KMS-11 (cell line): ENCODE results near the gene VAT1L.

Experiments
- H2AFZ ChIP-seq: fragments of 200-600 bp; sonication (generic); 2 replicates; pipeline ENCODE4 v1.6.1; 2016; ENCODE audit warnings: antibody characterized with exemption, mixed run types, low read depth
- H3K27ac ChIP-seq: fragments of 200-600 bp; sonication (generic); 2 replicates; pipeline ENCODE4 v1.6.1; 2016; ENCODE audit warnings: mild to moderate bottlenecking, mixed run types
- H3K27me3 ChIP-seq: fragments of 200-600 bp; sonication (generic); 2 replicates; pipeline ENCODE4 v1.6.1; 2017; ENCODE audit warnings: mild to moderate bottlenecking, low read depth, mixed run types, moderate library complexity; ENCODE audit not compliant: insufficient read depth
- H3K36me3 ChIP-seq: fragments of 200-600 bp; sonication (generic); 2 replicates; pipeline ENCODE4 v1.6.1; 2017; ENCODE audit warnings: mild to moderate bottlenecking, mixed run types; ENCODE audit not compliant: insufficient read depth
- H3K4me1 ChIP-seq: fragments of 200-600 bp; sonication (generic); 2 replicates; pipeline ENCODE4 v1.6.1; 2016; ENCODE audit warnings: mild to moderate bottlenecking, low read depth, mixed run types; ENCODE audit not compliant: poor library complexity, severe bottlenecking
- H3K4me2 ChIP-seq: fragments of 200-600 bp; sonication (generic); 2 replicates; pipeline ENCODE4 v1.7.0; 2016; ENCODE audit warnings: mild to moderate bottlenecking, mixed run types
- H3K4me3 ChIP-seq: fragments of 200-600 bp; sonication (generic); IDR thresholded peaks from 2 replicates; pipeline ENCODE4 v1.6.1; 2017; ENCODE audit warnings: low read depth, low read length, mixed read lengths; ENCODE audit not compliant: insufficient read depth
- H3K79me2 ChIP-seq: fragments of 200-600 bp; sonication (generic); 2 replicates; pipeline ENCODE4 v1.6.1; 2016; ENCODE audit warnings: low read depth, mixed run types; ENCODE audit not compliant: insufficient read depth
- H3K9ac ChIP-seq: fragments of 200-600 bp; sonication (generic); 2 replicates; pipeline ENCODE4 v1.6.1; 2016; ENCODE audit warnings: mild to moderate bottlenecking, mixed run types
- H4K20me1 ChIP-seq: fragments of 200-600 bp; sonication (generic); 2 replicates; pipeline ENCODE4 v1.6.1; 2016; ENCODE audit warnings: mild to moderate bottlenecking, mixed run types; ENCODE audit not compliant: insufficient read depth
- TF ChIP-seq, protein P1 (sequence below): fragments of 200-600 bp; sonication (generic); conservative IDR thresholded peaks from 2 replicates; pipeline ENCODE4 v1.6.1; 2017; ENCODE audit warnings: low read depth, mild to moderate bottlenecking, antibody characterized with exemption, low read length, moderate library complexity, mixed read lengths

Gene VAT1L

DNA sequence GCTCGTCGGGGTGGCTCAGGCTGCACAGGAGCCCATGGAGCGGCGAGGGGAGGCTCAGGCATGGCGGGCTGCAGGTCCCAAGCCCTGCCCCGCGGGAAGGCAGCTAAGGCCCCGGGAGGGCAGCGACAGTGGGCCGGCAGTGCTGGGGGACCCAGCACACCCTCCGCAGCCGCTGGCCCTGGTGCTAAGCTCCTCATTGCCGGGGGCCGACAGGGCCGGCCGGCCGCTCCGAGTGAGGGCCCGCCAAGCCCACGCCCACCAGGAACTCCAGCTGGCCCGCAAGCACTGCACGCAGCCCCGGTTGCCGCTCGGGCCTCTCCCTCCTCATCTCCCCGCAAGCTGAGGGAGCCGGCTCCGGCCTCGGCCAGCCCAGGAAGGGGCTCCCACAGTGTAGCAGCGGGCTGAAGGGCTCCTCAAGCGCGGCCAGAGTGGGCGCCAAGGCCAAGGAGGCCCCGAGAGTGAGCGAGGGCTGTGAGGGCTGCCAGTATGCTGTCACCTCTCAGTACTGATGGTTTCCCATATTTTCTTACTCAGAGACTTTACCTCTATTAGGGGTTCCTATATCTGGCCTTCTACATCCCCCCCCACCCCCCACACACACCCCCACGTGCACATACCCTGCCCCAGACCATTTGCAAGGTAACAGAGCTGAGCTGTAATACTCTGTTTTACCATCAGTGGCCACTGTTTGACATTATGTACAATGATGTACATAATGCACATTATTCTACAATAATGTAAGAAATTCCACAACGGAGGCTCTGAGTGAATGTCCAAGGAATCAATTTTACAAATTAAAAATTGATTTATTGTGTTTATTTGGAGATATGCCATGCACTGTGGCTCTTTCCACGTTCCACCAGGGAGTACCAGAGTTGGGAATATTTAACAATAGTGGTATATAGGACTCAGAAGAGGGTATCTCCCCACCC lies 3.7 kb upstream of the VAT1L start:
- Histone ChIP-seq H3K27me3 (no peaks in the 10 kb centered on the region), H2AFZ (no peak overlapping the region), H3K4me1 (no peaks in the 10 kb centered on the region), H3K27ac (no peak overlapping the region), H3K79me2 (no peaks in the 10 kb centered on the region), H3K9ac (no peak overlapping the region), H3K36me3 (no peaks in the 10 kb centered on the region), H3K4me2 (no peak overlapping the region), H4K20me1 (no peaks in the 10 kb centered on the region), H3K4me3 (no peak overlapping the region)
- TF ChIP-seq, protein P1, sequence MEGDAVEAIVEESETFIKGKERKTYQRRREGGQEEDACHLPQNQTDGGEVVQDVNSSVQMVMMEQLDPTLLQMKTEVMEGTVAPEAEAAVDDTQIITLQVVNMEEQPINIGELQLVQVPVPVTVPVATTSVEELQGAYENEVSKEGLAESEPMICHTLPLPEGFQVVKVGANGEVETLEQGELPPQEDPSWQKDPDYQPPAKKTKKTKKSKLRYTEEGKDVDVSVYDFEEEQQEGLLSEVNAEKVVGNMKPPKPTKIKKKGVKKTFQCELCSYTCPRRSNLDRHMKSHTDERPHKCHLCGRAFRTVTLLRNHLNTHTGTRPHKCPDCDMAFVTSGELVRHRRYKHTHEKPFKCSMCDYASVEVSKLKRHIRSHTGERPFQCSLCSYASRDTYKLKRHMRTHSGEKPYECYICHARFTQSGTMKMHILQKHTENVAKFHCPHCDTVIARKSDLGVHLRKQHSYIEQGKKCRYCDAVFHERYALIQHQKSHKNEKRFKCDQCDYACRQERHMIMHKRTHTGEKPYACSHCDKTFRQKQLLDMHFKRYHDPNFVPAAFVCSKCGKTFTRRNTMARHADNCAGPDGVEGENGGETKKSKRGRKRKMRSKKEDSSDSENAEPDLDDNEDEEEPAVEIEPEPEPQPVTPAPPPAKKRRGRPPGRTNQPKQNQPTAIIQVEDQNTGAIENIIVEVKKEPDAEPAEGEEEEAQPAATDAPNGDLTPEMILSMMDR: peak; percentile 40; the same call in 1 of the 2 replicates

DNA sequence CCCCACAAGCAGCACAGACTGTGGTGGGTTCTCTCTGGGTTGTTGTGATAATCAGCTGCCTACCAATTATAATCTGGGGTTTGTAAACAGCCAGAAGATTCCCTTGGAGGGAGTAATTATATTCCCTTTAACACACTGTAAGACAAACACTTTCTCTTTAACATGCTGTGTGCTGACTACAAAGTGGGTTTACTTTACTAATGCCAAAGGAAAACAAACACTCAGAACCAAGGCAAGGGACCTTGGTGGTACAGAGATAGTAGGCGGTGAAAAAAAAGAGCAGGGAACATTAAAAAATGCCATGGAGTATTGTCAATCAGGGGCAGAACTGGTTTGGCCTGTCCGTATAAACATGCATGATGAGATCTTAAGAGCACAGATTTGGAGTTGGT lies 3.0 kb upstream of the VAT1L start:
- H3K36me3 ChIP-seq: no peaks in the 10 kb centered on the region
- no peaks in the 10 kb centered on the region for H3K27me3 ChIP-seq
- H3K79me2 ChIP-seq: no peaks in the 10 kb centered on the region
- no peak overlapping the region for H3K27ac ChIP-seq
- H3K4me3 ChIP-seq: no peak overlapping the region
- H2AFZ ChIP-seq: no peak overlapping the region
- no peak overlapping the region for H3K9ac ChIP-seq
- no peaks in the 10 kb centered on the region for H3K4me1 ChIP-seq
- H3K4me2 ChIP-seq: no peak overlapping the region
- TF ChIP-seq, protein P1: no peak
- H4K20me1 ChIP-seq: no peaks in the 10 kb centered on the region

DNA sequence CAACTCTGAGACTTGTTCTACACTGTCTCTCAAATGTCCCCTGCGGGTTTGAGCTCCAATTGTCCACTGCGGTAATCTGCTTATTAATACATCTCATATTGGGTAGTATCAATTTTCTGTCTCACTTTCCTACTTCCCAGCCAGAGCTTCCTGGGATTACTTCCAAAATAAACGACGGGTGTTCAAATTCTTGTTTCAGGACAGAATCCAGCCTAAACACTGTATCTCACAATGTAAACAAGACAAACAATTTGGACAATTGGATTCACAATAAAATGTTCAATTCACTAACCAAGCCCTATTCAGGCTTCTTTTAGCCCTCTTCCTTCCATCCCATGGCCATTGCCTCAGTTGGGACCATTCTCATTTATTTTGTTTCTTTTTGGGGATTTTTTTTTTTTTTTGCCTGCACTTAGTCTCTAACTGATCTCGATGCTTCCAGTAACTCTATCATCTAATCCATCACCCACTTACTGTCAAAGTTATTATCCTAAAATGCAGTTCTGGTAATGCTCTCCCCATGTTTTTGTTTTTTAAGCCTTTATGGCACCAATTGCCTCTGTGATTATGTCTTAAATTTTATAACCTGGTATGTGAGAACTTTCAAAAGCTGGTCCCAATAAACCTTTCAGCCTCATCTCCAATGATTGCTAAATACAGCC lies 2.0 kb upstream of the VAT1L start:
- no peak overlapping the region for H3K27ac ChIP-seq
- H3K27me3 ChIP-seq: no peaks in the 10 kb centered on the region
- no peak overlapping the region for H3K4me3 ChIP-seq

DNA sequence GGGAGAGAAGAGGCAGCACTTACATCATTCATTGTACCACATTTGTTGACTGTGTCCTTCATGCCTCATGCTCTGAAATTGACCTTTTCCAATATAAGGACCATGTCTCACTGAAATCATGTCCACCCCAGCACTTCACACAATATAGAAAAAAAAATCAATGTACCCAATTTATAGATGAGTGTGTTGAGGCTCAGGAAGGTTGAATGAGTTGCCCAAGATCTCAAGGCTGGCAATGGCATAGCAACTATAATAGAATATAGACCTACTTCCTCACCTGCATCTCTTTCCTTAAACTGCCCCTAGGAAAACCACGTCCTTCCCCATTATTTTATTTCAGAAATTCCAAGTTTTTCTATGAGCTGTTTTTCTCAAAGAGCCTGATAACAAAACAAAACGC lies 912 bp upstream of the VAT1L start:
- H3K4me3 ChIP-seq: no peak overlapping the region
- H3K4me1 ChIP-seq: no peaks in the 10 kb centered on the region
- no peak overlapping the region for H3K27ac ChIP-seq
- peak overlapping the region; percentile 88; the same call in 1 of the 2 replicates for H2AFZ ChIP-seq
- TF ChIP-seq, protein P1: no peak
- no peaks in the 10 kb centered on the region for H4K20me1 ChIP-seq
- no peaks in the 10 kb centered on the region for H3K79me2 ChIP-seq
- no peak overlapping the region for H3K4me2 ChIP-seq
- H3K9ac ChIP-seq: no peak overlapping the region
- no peaks in the 10 kb centered on the region for H3K36me3 ChIP-seq
- no peaks in the 10 kb centered on the region for H3K27me3 ChIP-seq

More for the DNA sequence above, 2.0 kb upstream of the VAT1L start:
- Histone ChIP-seq H3K4me1 (no peaks in the 10 kb centered on the region), H3K36me3 (no peaks in the 10 kb centered on the region), H3K9ac (no peak overlapping the region), H3K4me2 (no peak overlapping the region), H4K20me1 (no peaks in the 10 kb centered on the region), H3K79me2 (no peaks in the 10 kb centered on the region), H2AFZ (no peak overlapping the region)
- TF ChIP-seq, protein P1: no peak
